ENCODE measurements around the gene RILPL2.
"Not testable (repeated sequence)": the region's sequence is repeated elsewhere in the genome, so short reads cannot be mapped to it uniquely, and the experiment has no call there.

The RILPL2 gene

GRCh38 chr12:123401753-123402683 lies 34.5 kb downstream of the RILPL2 start:
- DNase-seq: no peak

DNA sequence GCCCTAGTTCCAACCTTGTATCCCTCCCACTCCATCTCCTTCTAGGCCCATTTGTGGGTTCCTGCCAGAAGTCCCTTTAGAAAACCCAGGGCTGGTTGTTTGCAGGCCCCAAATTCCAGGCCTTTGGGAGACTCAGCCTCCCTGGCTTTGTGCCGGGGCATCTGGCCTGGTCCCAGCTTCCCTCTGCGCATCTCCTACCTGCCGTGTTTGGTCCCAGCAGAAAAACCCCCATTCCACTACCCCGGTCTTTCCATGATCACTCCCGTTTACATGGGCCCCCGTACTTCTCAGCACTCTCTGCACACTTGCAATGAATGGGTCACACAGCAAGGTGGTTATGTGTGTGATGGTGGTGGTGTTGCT lies 37.2 kb downstream of the RILPL2 start:
- DNase-seq: no peak

DNA sequence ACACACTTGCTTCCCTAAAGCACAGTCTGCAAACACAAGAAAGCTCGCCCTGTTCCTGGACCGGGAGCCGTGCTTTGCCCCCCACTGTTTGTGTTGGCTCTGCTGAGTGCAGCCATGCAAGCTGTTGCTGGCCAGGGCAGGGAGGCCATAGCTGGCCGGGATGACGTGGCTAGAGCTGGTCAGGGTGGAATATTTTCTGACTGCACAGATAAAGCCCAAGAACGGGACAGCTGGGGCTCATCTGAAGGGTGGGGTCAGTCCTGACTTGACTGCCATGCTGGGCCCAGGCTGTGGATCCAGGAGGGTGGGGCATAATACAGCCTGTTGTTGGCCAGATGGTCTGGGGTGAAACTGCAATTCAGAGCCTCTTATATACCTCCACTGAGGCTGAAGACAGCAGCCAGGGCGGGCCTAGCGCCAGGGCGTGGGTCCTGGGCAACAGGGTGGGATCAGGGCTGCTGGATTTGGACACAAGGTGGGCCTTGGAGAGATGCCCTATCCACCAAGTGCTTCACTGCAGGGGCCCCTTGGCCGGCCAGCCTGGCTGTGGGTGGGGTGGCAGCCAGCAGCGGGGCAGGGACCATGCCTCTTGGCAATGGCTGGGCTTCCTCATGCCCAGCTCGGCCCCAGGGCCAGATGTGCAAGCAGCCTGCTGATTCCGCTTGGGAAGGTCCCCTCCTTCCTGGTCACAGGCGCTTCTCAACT lies 37.8 kb downstream of the RILPL2 start:
- no peak for DNase-seq

- DNase-seq: no peak
These were observed 38.3 kb downstream of the RILPL2 start for GRCh38 chr12:123398177-123398549.

- no peak for DNase-seq
These were observed 39.1 kb downstream of the RILPL2 start for GRCh38 chr12:123397400-123397799.

DNA sequence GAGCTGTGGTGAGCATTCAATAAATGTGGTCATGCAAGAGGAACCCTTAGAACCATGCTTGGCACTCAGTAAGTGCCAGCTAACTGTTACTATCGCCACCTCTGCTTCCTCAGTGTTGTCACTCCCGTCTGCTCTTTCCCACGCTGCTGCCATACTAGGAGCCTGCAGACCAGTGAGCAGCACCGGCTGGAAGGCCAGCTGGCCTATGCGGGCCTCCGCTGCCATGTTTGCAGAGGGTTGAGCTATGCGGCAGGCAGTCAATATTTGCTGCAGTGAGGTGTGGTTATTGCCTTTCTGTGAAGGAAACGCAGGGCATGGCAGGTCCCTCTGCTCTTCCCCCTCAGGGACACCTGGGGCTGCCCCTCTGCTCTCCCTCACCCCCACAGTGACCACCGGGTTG lies 39.5 kb downstream of the RILPL2 start:
- no peak for DNase-seq

DNA sequence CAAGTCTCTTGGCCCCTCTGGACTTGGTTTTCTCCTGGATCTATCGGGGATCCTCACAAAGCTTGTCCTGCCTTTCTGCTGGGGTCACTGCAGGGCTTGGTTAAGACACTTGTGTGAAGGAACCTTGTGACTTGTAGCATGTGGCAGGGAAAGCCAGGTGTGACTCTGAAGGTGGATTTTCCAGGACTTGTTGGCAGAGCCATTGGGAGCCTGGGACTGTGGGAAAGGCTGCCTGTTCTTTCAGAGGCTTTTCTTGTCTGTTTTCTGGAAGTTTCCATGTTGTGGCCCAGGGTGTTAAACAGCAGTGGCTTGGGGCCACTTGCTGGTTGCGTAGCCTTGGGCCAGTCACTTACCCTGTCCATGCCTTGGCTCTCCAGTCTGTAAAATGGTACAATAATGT lies 39.9 kb downstream of the RILPL2 start:
- no peak for DNase-seq

GRCh38 chr12:123395236-123395635 lies 41.2 kb downstream of the RILPL2 start:
- no peak for DNase-seq

GRCh38 chr12:123393747-123394146 lies 42.7 kb downstream of the RILPL2 start:
- no peak for DNase-seq

DNA sequence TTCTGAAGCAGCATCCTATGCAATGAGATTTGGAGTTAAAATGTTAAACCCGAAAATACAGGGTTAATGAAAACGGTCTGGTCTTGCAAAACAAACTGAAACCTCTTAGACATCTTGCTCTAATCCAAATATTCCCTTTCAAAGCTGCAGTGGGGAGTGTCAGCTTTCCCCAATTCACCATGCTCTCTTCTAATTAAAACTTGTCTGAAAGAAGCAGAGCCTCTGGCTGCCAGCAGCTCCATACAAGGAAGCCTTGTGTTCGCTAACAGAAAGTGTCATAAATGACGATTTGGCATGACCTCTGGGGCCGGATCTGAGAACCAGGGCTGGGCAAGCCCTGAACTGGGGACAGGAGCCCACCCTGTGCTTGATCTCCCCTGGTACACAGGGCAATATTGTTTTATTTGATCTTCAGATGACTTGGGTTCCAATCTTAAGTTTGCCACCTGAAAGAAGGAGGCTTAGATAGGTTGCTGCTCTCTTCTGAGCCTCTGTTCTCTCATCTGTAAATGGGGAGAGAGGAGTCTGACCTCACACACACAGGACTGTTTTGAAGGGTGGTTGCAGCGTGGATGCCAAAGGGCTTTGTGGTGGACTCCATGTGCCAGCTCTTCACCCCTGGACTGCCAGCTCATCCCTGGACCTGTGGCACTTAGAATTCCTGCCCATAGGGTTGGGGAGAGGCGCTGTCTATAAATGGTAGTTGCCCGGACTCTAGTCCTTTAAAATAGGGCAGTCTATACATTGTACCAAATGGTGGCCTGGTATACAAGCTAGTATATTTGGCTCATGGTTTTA lies 44.7 kb downstream of the RILPL2 start:
- no peak for DNase-seq

DNA sequence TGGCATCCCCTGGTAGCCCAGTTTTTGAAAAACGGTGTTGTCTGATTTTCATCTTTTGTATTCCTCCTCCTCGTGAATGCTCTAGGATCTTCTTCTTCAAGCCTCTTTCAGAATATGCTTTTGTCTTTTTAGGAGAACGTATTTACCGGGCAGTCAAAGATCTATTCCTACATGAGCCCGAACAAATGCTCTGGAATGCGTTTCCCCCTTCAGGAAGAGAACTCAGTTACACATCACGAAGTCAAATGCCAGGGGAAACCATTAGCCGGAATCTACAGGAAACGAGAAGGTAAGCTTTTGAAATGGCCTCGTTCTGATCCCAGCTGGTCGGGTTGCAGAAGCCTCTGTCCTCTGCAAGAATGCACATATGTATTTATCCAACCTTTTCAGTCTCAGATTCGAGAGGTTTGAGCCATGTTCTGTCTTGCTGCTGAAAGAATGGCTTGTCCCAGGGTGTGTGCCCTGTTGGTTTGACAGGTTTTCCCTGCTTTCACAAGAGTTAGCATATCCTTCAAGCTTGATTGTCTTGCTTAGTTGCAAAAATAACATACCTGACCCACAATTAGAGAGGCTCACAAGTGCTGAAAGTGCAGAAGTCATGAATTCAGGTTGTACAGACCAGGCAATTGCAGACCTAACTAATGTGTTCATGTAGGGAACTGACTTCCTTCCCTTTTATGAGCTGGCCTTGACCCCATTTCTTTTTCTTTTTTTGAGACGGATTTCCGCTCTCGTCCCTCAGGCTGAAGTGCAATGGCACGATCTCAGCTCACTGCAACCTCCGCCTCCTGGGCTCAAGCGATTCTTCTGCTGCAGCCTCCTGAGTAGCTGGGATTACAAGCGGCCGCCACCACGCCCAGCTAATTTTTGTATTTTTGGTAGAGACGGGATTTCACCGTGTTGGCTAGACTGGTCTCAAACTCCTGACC lies 45.7 kb downstream of the RILPL2 start:
- DNase-seq: no peak

DNA sequence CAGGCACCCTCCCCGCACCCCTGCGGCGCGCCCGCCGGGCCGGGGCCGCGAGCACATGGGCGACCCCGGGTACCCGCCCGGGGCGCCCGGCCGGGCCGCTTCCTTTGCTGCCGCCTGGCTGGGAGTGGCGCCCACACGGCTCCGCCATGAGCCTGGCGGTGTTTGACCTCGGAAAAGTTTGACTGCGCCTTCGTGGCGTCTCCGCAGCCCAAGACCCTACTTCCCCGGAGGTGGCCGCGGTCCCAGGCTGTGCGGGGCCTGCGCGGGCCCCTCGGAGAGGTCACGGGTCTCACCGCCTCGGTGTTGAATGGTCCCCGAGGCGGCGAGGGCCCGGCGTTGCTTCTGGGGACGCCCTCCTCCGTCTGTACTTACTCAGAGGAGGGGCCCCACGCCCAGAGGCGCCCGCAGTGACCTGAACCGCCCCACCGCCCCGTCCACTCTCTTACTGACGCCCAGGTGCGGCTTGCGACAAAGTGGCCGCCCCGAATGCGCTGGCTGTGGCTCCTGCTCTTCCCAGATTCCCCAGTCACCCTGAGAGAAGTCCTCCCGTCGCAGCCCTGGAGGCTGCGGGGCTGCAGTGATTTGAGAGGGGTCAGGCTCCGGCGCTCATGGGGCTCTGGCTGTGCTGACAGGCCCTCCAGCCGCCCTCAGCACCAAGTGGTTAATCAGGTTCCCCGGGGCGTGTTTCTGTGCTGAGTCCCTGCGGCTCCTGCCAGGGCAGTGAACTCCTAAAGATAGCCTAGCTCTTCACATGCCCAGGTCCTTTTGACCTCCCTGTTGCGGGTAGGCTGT lies 46.7 kb downstream of the RILPL2 start:
- peak; percentile 49 for DNase-seq

- DNase-seq: no peak
These were observed 47.4 kb downstream of the RILPL2 start for GRCh38 chr12:123388951-123389559.

GRCh38 chr12:123388177-123388950 lies 48.1 kb downstream of the RILPL2 start:
- peak; percentile 79 for DNase-seq

- DNase-seq: peak; percentile 82
These were observed 48.8 kb downstream of the RILPL2 start for GRCh38 chr12:123387508-123388176.

GRCh38 chr12:123385536-123385935 lies 50.9 kb downstream of the RILPL2 start:
- DNase-seq: not testable (repeated sequence)

DNA sequence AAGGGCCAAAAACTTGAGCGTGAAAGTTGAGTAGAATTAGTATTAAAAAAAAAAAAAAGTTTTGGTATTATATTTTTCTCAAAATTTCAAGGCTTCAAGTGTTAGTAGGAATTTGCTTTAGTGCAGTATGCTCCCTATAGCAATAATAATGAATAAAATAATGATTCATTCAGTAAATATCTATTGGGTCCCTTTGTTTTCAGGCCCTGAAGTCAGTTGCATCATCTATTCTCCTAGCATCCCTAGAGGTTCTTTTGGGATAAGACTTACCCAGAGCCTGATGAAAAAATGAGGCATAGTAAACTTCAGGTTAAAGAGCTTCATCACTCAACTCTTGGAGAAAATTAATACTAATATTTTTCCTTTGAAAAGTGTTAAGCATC lies 51.5 kb downstream of the RILPL2 start:
- no peak for DNase-seq

GRCh38 chr12:123384318-123384993 lies 52.0 kb downstream of the RILPL2 start:
- DNase-seq: peak; percentile 65

DNA sequence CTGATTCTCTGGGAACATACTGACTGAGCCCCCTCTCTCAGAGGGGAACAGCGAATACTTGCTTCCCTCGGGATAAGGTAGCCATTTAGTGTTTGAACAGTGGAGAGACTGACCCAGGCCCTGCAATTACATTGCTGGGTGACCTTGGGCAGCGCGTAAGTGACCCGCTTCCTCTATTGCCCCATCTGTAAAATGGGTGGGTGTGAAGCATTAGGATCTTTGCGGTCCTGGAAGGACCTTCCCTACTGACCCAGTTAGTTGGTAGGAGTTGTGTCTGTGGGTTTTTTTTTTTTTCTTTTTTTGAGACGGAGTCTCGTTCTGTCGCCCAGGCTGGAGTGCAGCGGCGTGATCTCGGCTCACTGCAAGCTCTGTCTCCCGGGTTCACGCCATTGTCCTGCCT lies 53.8 kb downstream of the RILPL2 start:
- no peak for DNase-seq
